OCI-LY7 (cell line): ENCODE results near the gene WFDC13.
"Not testable (repeated sequence)": the region's sequence is repeated elsewhere in the genome, so short reads cannot be mapped to it uniquely, and the experiment has no call there.

Experiments used
- EZH2phosphoT487 ChIP-seq: fragments of 200-600 bp; sonication (generic); IDR thresholded peaks from 2 replicates; pipeline ENCODE4 v1.6.1; 2018; ENCODE audit warnings: low read depth, borderline replicate concordance, mild to moderate bottlenecking, mixed run types, antibody characterized with exemption, low read length, moderate library complexity, mixed read lengths
- TF ChIP-seq, protein P1 (sequence below): fragments of 200-600 bp; sonication (generic); conservative IDR thresholded peaks from 2 replicates; pipeline ENCODE4 v1.5.1; 2014; ENCODE audit warnings: mild to moderate bottlenecking, antibody characterized with exemption, low read length, moderate library complexity, mixed read lengths

DNA sequence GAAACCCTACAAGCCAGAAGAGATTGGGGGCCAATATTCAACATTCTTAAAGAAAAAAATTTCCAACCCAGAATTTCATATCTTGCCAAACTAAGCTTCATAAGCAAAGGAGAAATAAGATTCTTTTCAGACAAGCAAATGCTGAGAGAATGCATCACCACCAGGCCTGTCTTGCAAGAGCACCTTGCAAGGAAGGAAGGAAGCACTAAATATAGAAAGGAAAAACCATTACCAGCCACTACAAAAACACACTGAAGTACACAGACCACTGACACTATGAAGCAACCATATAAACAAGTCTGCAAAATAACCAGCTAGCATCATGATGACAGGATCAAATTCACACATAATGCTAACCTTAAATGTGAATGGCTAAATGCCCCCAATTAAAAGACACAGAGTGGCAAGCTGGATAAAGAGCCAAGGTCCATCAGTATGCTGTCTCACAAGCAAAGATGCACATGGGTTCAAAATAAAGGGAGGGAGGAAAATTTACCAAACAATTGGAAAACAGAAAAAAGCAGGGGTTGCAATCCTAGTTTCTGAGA lies 14.4 kb downstream of the WFDC13 start:
- TF ChIP-seq, protein P1, sequence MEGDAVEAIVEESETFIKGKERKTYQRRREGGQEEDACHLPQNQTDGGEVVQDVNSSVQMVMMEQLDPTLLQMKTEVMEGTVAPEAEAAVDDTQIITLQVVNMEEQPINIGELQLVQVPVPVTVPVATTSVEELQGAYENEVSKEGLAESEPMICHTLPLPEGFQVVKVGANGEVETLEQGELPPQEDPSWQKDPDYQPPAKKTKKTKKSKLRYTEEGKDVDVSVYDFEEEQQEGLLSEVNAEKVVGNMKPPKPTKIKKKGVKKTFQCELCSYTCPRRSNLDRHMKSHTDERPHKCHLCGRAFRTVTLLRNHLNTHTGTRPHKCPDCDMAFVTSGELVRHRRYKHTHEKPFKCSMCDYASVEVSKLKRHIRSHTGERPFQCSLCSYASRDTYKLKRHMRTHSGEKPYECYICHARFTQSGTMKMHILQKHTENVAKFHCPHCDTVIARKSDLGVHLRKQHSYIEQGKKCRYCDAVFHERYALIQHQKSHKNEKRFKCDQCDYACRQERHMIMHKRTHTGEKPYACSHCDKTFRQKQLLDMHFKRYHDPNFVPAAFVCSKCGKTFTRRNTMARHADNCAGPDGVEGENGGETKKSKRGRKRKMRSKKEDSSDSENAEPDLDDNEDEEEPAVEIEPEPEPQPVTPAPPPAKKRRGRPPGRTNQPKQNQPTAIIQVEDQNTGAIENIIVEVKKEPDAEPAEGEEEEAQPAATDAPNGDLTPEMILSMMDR, result not testable (repeated sequence)
- not testable (repeated sequence) for TF ChIP-seq EZH2phosphoT487
